B cell (primary cell): Measurements from ENCODE around the gene ZSCAN31. TPM values are rescaled to one million over a fixed set of nuclear protein-coding genes. Genes with fewer than 3 reads are reported as not detected.

Source experiments
- ATAC-seq: fragments of 200-7000 bp; cut with Tn5 transposase; one replicate; pipeline ENCODE4 v1.10.0; 2021; ENCODE audit warnings: low read depth, mild to moderate bottlenecking, moderate number of reproducible peaks, moderate library complexity
- CTCF ChIA-PET: fragments of 350-600 bp; sonication (Branson Sonifier 250); formaldehyde crosslinking; loops from one replicate; lab custom pipeline; 2021; ENCODE audit warnings: antibody characterized with exemption, inconsistent platforms; lab: Charles Lee
- POLR2A ChIA-PET: fragments of 350-600 bp; sonication (Branson Sonifier 250); formaldehyde crosslinking; loops from one replicate; lab custom pipeline; 2021; ENCODE audit warnings: antibody characterized with exemption; lab: Charles Lee
- DNase-seq: peaks from one replicate; pipeline ENCODE4 v3.0.0; 2013
- H2AFZ ChIP-seq: 2 replicates; pipeline ENCODE4 v1.6.1; 2012; ENCODE audit warnings: mild to moderate bottlenecking, low read depth, low read length; ENCODE audit not compliant: insufficient read depth, poor library complexity, severe bottlenecking
- H3K27ac ChIP-seq, 2 donors: 1 replicate in 1 of 2; 2 replicates in 1 of 2; pipeline ENCODE4 v1.5.1; 2012 to 2013; ENCODE audit warnings: low read length in 2 of 2, mild to moderate bottlenecking in 2 of 2, moderate library complexity in 1 of 2
- H3K27me3 ChIP-seq, 4 experiments: fragments of 200-600 bp in 1 of 4; sonication (generic) in 1 of 4; replicated peaks in 1 of 4; 1 replicate in 2 of 4; 2 replicates in 2 of 4; pipeline versions ENCODE4 v1.6.1 to v1.7.0; 2013 to 2016; ENCODE audit warnings: low read length in 3 of 4, mild to moderate bottlenecking in 2 of 4, mixed read lengths in 1 of 4, moderate library complexity in 1 of 4; ENCODE audit not compliant: insufficient read depth in 4 of 4, control insufficient read depth in 3 of 4; ENCODE audit errors: control extremely low read depth in 1 of 4
- H3K36me3 ChIP-seq, 2 experiments: replicated peaks in 1 of 2; 1 replicate in 1 of 2; 2 replicates in 1 of 2; pipeline versions ENCODE4 v1.6.1 to v1.7.1; 2013; ENCODE audit warnings: low read length in 1 of 2; ENCODE audit not compliant: insufficient read depth in 2 of 2, control insufficient read depth in 1 of 2; ENCODE audit errors: control extremely low read depth in 1 of 2, extremely low read depth in 1 of 2
- H3K4me1 ChIP-seq, 2 donors: fragments of 200-600 bp in 1 of 2; sonication (generic) in 1 of 2; 1 replicate in 1 of 2; 2 replicates in 1 of 2; pipeline versions ENCODE4 v1.5.1 to v1.6.1; 2013 to 2017; ENCODE audit warnings: low read length in 2 of 2; ENCODE audit not compliant: control insufficient read depth in 2 of 2, insufficient read depth in 2 of 2
- H3K4me2 ChIP-seq: replicated peaks from 2 replicates; pipeline ENCODE3; 2012; ENCODE audit warnings: mild to moderate bottlenecking, low read depth, low read length; ENCODE audit not compliant: poor library complexity, severe bottlenecking
- H3K4me3 ChIP-seq, 5 experiments: fragments of 200-600 bp in 1 of 5; sonication (generic) in 1 of 5; 1 replicate in 3 of 5; 2 replicates in 2 of 5; pipeline versions ENCODE4 v1.5.1 to v1.7.0; 2011 to 2016; ENCODE audit warnings: low read length in 4 of 5, mild to moderate bottlenecking in 4 of 5, low read depth in 2 of 5, control low read depth in 1 of 5, moderate library complexity in 1 of 5; ENCODE audit not compliant: insufficient read depth in 1 of 5; ENCODE audit errors: control extremely low read depth in 1 of 5, extremely low read depth in 1 of 5
- H3K79me2 ChIP-seq: fragments of 200-600 bp; sonication (generic); one replicate; pipeline ENCODE4 v1.6.0; 2016; ENCODE audit warnings: low read length; ENCODE audit not compliant: control insufficient read depth, insufficient read depth
- H3K9ac ChIP-seq: fragments of 200-600 bp; sonication (generic); 2 replicates; pipeline ENCODE4 v1.6.1; 2017; ENCODE audit warnings: mild to moderate bottlenecking, low read length, moderate library complexity
- H3K9me3 ChIP-seq, 3 donors: one replicate each; pipeline versions ENCODE4 v1.6.1 to v1.7.1; 2013; ENCODE audit warnings: low read length in 2 of 3; ENCODE audit not compliant: control insufficient read depth in 2 of 3, insufficient read depth in 1 of 3; ENCODE audit errors: control extremely low read depth in 1 of 3
- H4K20me1 ChIP-seq: 2 replicates; pipeline ENCODE4 v1.6.0; 2012; ENCODE audit warnings: mild to moderate bottlenecking, low read length; ENCODE audit not compliant: insufficient read depth, control insufficient read depth, poor library complexity, severe bottlenecking
- H3K27ac Mint-ChIP-seq: one replicate; pipeline ENCODE4 v1.8.0; 2021; ENCODE audit warnings: mixed read lengths
- H3K27me3 Mint-ChIP-seq: one replicate; pipeline ENCODE4 v1.8.0; 2021; ENCODE audit warnings: mixed read lengths
- H3K4me1 Mint-ChIP-seq: one replicate; pipeline ENCODE4 v1.8.0; 2021; ENCODE audit warnings: mixed read lengths
- H3K4me3 Mint-ChIP-seq: one replicate; pipeline ENCODE4 v1.8.0; 2021; ENCODE audit warnings: mixed read lengths
- H3K9me3 Mint-ChIP-seq: one replicate; pipeline ENCODE4 v1.8.0; 2022; ENCODE audit warnings: mixed read lengths; ENCODE audit not compliant: insufficient read depth
- EZH2 ChIP-seq: IDR thresholded peaks from 2 replicates; pipeline ENCODE4 v1.6.1; 2012; ENCODE audit warnings: borderline replicate concordance, low read depth, mild to moderate bottlenecking, moderate library complexity, low read length; ENCODE audit not compliant: insufficient read depth, poor library complexity, severe bottlenecking
- WGBS: methylation state at CpG from one replicate; pipeline ENCODE4 v1.1.5; 2013; ENCODE audit warnings: missing lambda C conversion rate; ENCODE audit not compliant: insufficient coverage; 5-methylcytosine and 5-hydroxymethylcytosine counted together
- intact Hi-C: fragments of 100-400 bp; cut with micrococcal nuclease; formaldehyde crosslinking; loops from one replicate; pipeline ENCODE4 v1.10.0; 2022
- polyA plus RNA-seq: library from polyadenylated mRNA; depleted of rRNA; stranded (reverse); fragments of >200 nt; gene quantifications from 2 replicates; pipeline ENCODE4 v1.2.3, GENCODE V29; 2012
- total RNA-seq, 2 donors: library from RNA; stranded (reverse); fragments of 120-200 nt in 1 of 2; gene quantifications; 1 replicate in 1 of 2; 2 replicates in 1 of 2; pipeline versions ENCODE4 v1.2.3 to v1.2.4, GENCODE V29; 2013 to 2022
- TF ChIP-seq, protein P1 (sequence below): fragments of 200-600 bp; IDR thresholded peaks from one replicate; pipeline ENCODE4 v1.8.0; 2022; ENCODE audit warnings: antibody characterized with exemption, mild to moderate bottlenecking

Gene ZSCAN31
- total and polyA plus RNA-seq, 2 donors (not counting 1 experiment from before 2014, with no cell fraction given) = 1.9 to 4.6 TPM

DNA sequence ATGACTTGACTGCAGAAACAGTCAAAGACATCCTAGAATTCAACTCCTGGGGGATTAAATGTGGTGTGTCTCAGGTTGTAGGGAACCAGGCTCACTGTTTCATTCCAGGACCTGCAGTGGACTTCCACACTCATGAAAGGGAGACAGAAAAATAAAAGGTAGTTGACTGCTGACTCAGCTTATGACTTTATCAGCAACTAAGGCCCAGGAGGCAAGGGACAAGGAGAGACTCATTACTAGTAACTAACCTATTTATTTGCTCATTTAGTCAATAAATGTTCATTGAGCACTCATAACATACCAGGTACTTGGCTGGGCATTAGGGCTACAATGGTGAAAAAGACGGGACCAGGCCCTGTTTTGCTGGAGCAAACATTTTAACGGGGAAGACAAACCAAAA lies 2.9 kb downstream of the ZSCAN31 start:
- TF ChIP-seq, protein P1, sequence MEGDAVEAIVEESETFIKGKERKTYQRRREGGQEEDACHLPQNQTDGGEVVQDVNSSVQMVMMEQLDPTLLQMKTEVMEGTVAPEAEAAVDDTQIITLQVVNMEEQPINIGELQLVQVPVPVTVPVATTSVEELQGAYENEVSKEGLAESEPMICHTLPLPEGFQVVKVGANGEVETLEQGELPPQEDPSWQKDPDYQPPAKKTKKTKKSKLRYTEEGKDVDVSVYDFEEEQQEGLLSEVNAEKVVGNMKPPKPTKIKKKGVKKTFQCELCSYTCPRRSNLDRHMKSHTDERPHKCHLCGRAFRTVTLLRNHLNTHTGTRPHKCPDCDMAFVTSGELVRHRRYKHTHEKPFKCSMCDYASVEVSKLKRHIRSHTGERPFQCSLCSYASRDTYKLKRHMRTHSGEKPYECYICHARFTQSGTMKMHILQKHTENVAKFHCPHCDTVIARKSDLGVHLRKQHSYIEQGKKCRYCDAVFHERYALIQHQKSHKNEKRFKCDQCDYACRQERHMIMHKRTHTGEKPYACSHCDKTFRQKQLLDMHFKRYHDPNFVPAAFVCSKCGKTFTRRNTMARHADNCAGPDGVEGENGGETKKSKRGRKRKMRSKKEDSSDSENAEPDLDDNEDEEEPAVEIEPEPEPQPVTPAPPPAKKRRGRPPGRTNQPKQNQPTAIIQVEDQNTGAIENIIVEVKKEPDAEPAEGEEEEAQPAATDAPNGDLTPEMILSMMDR = no peak
- no peak for TF ChIP-seq EZH2
- DNase-seq (no peak), ATAC-seq (no peak)
- H3K27me3 ChIP-seq = no peaks in the 10 kb centered on the region
- H3K4me3 ChIP-seq = no peak overlapping the region
- H2AFZ ChIP-seq = no peak overlapping the region
- no peak overlapping the region for H3K4me2 ChIP-seq
- H4K20me1 ChIP-seq = no peaks in the 10 kb centered on the region
- H3K79me2 ChIP-seq = no peaks in the 10 kb centered on the region
- 80% methylated on average over 1 of the region's 2 CpGs for WGBS
- Mint-ChIP-seq H3K9me3 (peaks cover 5% of the 10 kb centered on the region), H3K27me3 (no peaks in the 10 kb centered on the region), H3K4me3 (no peak overlapping the region), H3K27ac (no peak overlapping the region), H3K4me1 (no peaks in the 10 kb centered on the region)
- H3K27ac ChIP-seq = no peak overlapping the region
- intact Hi-C loops = no loop called here
- ChIA-PET CTCF (no interaction called here), POLR2A (no interaction called here)
- H3K36me3 ChIP-seq = no peaks in the 10 kb centered on the region
- H3K9me3 ChIP-seq = peaks cover 0 to 6% (median 0%) of the 10 kb centered on the region in 3 donors
- peaks cover 11 to 18% of the 10 kb centered on the region in 2 donors for H3K4me1 ChIP-seq
- no peak overlapping the region for H3K9ac ChIP-seq

GRCh38 chr6:28330041-28330440 lies 5.9 kb downstream of the ZSCAN31 start:
- Histone ChIP-seq H3K4me2 (no peak overlapping the region), H3K9ac (no peak overlapping the region), H3K4me3 (no peak overlapping the region), H4K20me1 (no peaks in the 10 kb centered on the region), H3K4me1 (peaks cover 0 to 2% of the 10 kb centered on the region in 2 donors), H3K36me3 (peaks cover 0 to 1% of the 10 kb centered on the region in 2 experiments), H3K9me3 (peaks cover 1 to 23% (median 17%) of the 10 kb centered on the region in 3 donors), H3K27ac (no peak overlapping the region), H2AFZ (no peak overlapping the region), H3K79me2 (no peaks in the 10 kb centered on the region), H3K27me3 (no peaks in the 10 kb centered on the region)
- POLR2A ChIA-PET = no interaction called here
- CTCF ChIA-PET = no interaction called here
- TF ChIP-seq EZH2 = no peak
- TF ChIP-seq, protein P1 = no peak
- peaks cover 23% of the 10 kb centered on the region for H3K9me3 Mint-ChIP-seq
- intact Hi-C loops = no loop called here
- no CpG with 5 or more reads among the region's 1 CpG for WGBS
- no peak overlapping the region for H3K27ac Mint-ChIP-seq
- H3K27me3 Mint-ChIP-seq = no peaks in the 10 kb centered on the region
- DNase-seq (no peak), ATAC-seq (no peak)
- no peaks in the 10 kb centered on the region for H3K4me1 Mint-ChIP-seq
- no peak overlapping the region for H3K4me3 Mint-ChIP-seq
